HG03558 (cell line): Measurements from ENCODE around the gene CCT3.
"Not testable (repeated sequence)": the region's sequence is repeated elsewhere in the genome, so short reads cannot be mapped to it uniquely, and the experiment has no call there.

ENCODE experiments used
- ATAC-seq: cut with Tn5 transposase; IDR thresholded peaks from one replicate; pipeline ENCODE4 v1.9.1; 2021; ENCODE audit warnings: moderate number of reproducible peaks; ENCODE audit not compliant: unreplicated experiment; ENCODE audit errors: extremely low read depth

CCT3 gene

GRCh38 chr1:156338180-156338976 is at the start of gene CCT3, which contains the start of gene TSACC:
CCT3 (minus strand) TSS chr1:156338292; CDS start chr1:156338184, 108 bp downstream.
TSACC (plus strand) TSS chr1:156338526; CDS start chr1:156339758, 1,232 bp downstream.
- peak; percentile 81 for ATAC-seq

DNA sequence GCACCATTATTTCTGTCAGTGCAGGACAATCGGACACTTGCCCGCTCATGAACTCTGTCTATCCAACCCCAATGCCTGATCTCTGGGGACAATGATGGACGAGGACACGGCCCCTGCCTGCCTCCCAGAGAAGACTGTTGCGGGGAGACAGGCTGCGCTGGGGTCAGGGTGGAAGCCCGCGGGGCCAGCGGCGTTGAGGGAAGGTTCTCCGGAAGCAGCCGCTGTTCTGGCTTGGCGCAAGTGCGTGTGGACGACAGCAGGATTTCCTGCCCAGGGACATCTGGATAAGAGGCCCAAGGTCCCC is 49.7 kb upstream of the CCT3 start:
- no peak for ATAC-seq

- no peak for ATAC-seq
These were observed 49.1 kb upstream of the CCT3 start for GRCh38 chr1:156386949-156387869.

DNA sequence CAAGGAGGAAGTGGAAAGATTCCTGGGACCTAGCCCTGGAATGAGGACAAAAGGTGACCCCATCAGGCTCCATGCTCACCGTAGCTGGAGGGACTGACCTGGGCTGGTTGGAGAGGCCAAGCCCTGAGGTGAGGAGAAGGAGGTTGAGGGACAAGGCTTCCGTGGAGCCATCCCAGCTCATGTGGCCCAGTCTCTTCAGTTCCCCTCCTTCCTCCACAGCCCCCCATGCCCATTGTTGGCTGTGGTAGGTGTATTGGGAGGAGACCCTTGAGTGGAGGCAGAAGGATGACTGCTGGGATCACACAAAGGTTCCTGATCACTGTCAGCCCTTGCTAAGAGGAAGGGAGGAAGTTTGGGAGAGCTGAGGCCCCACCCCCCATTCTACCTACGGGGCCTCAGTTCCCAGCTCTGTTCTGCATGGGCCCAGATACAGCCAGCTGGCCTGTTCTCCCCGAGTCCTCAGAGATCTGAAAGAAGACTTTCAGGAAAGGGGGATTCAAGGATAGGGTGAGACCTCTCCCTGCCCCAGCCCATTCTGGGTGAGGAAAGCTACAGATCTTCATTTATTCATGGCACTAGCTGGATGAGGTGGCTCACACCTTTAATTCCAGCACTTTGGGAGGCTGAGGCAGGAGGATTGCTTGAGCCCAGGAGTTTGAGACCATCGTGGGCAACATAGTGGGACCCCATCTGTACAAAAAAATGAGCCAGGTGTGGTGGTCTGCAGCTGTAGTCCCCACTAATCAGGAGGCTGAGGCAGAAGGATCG is 48.2 kb upstream of the CCT3 start:
- ATAC-seq, result no peak

DNA sequence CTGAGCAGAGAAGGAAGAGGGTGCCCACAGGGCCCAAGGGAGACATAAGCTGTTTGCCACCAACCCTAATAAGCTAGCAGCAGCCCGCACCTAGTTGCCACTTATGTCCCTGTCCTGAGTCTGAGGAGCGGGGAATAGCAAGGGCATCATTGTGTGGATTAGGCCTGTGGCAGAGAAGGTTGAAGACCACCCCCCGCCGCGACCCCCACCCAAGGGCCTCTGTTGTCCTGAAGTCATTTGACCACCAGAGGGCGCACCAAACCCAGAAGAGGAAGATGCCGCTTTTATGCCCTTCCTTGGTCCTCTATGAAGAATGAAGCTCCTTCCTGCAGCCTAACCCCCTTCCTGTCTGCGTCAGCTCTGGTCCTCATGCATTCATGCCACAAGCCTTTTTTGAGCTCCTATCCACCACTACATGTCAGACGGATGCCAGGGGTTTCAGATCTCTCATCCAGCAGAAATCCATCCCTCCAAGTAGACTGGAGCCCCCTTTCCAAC is 47.5 kb upstream of the CCT3 start:
- ATAC-seq, result no peak

- no peak for ATAC-seq
These were observed 46.6 kb upstream of the CCT3 start for GRCh38 chr1:156384658-156385057.

DNA sequence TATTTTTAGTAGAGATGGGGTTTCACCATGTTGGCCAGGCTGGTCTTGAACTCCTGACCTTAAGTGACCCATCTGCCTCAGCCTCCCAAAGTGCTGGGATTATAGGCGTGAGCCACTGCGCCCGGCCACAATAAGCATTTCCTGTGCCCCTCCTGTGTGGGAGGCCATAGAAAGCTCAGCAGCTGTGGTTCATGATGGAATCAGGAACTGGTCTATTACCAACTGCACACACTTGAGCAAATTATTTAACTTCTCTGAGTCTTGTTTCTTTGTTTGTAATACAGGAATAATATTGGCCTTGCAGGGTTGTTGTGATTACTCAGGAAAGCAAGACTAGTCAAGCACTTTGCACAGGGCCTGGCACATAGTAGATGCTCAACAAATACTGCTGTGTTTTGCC is 45.9 kb upstream of the CCT3 start:
- no peak for ATAC-seq

GRCh38 chr1:156383023-156383422 is 44.9 kb upstream of the CCT3 start:
- ATAC-seq, result no peak

GRCh38 chr1:156382561-156382960 is 44.5 kb upstream of the CCT3 start:
- no peak for ATAC-seq

DNA sequence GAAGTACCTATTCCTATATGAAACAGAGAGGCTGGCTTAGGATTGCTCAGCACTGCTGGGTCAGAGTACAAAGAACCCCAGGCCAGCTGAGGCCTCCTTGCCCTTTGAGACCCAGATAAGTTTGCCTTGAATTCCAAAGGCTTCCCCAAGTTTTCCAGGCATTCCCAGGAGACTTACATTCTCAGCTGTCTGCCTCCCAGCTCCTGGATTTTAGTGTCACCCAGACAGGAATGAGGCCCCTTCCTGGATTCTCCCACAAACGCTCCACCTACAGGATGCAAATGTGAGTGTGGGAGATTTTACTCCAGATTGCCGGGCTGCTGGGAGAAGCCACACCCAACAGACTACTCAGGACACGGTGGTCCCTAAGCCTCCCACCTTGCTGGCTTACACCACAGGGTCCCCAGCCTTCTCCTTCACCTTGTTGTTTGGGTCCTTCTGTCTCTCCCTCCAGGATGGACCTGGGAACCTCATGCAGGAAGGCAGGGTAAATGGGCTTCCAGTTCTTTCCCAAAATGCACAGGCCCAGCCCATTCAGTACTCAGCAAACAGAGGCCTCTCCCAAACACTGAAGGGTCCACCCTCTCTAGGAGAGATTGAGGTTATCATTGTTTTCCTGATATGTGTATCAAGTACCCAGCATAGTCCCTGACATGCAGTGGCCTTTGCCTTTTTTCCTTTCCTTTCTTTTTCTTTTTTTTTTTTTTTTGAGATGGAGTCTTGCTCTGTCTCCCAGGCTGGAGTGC is 41.5 kb upstream of the CCT3 start:
- ATAC-seq, result no peak

GRCh38 chr1:156378557-156378956 is 40.5 kb upstream of the CCT3 start:
- ATAC-seq, result no peak

- ATAC-seq, result no peak
These were observed 39.1 kb upstream of the CCT3 start for GRCh38 chr1:156376958-156377919.

GRCh38 chr1:156376146-156376545 is 38.1 kb upstream of the CCT3 start:
- no peak for ATAC-seq

- ATAC-seq, result no peak
These were observed 35.5 kb upstream of the CCT3 start for GRCh38 chr1:156373546-156373945.

- ATAC-seq, result no peak
These were observed 34.8 kb upstream of the CCT3 start for GRCh38 chr1:156372876-156373275.

DNA sequence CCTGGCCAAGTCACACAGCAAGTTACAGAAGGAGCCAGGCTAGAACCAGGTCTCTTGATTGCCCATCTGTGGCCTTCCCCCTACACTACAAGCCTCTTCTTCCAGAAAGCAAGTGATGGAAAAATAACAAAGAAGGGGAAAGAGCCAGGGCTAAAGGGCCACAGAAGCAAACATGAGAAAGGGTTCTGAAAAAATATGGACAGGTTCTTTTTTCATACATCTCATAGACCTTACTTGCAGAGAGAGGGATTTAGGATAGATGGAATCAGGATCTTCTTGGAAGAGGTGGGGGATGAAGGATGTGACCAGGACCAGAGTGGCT is 34.1 kb upstream of the CCT3 start:
- no peak for ATAC-seq

DNA sequence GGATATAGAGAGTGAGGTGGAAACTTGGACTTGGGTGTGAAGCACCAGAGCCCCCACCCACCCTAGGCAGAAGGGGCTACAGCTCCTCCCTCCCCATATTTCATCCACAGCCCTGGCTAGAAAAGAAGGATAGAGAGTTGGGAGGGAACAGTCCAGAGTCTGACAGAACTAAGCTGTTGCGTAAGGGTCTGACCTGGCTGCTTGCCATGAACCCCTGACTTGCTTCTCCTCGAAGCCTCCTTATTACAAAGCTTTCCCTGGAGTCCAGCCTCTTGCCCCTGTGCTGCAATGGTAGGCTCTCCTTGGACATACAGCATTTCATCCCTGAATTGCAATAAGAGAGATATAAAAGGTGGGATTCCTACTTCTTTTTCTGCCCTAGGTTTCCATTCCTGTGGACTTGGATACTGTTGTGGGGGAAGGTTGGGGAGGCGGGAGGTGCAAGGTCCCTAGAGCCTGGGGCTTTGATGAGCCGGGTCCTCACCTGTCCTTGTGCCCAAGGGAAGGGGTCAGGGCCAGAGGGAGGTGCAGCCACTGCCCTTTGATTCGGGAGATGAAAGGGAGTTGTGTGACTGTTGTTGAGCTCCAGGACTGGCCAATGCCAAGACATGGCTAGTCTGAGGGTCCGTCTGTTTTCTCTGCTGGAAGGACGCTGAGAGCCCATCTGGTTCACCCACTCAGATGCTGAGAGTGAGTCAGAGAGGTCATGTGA is 33.6 kb upstream of the CCT3 start:
- ATAC-seq, result no peak

DNA sequence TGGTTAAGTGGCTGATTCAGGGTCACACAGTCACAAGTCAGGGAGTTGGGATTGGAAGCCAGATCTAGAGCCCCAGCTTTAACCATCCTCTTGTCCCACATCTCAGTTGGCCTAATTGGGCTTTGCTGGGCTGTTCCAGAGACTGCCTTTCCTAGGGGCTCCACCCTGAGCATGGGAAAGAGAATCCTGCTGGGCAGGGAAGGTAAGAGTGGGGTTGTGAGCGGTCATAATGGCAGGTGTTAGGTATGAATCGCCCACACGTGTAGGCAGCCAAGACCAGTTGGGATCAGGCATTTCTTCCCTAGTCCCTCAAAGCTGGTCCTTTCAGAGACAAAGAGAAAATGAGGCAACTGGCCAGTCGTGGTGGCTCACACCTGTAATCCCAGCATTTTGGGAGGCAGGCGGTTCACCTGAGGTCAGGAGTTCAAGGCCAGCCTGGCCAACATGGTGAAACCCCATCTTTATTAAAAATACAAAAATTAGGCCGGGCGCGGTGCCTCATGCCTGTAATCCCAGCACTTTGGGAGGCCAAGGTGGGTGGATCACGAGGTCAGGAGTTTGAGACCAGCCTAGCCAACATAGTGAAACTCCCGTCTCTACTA is 31.7 kb upstream of the CCT3 start:
- ATAC-seq, result not testable (repeated sequence)
